ENCODE results near the gene MMP24OS.

Gene MMP24OS

GRCh38 chr20:35281506-35282101 is 3.7 kb upstream of the MMP24OS start:
- no peak overlapping the region for H3K27ac ChIP-seq
- TF ChIP-seq CTCF (conservative IDR thresholded peaks at IDR 0.05) = no peak

- H3K27ac ChIP-seq = peak overlapping the region; percentile 89
- no peak for TF ChIP-seq CTCF (conservative IDR thresholded peaks at IDR 0.05)
These were observed 2.6 kb upstream of the MMP24OS start for GRCh38 chr20:35280523-35280922.

GRCh38 chr20:35279533-35280174 is 1.7 kb upstream of the MMP24OS start:
- H3K27ac ChIP-seq = peak overlapping the region; percentile 89
- TF ChIP-seq CTCF (conservative IDR thresholded peaks at IDR 0.05) = no peak

- peak overlapping the region; percentile 89 for H3K27ac ChIP-seq
- no peak for TF ChIP-seq CTCF (conservative IDR thresholded peaks at IDR 0.05)
These were observed 1.1 kb upstream of the MMP24OS start for GRCh38 chr20:35279040-35279439.

GRCh38 chr20:35277127-35277526 is 795 bp downstream of the MMP24OS start:
- H3K27ac ChIP-seq = peak overlapping the region; percentile 89
- no peak for TF ChIP-seq CTCF (conservative IDR thresholded peaks at IDR 0.05)

- TF ChIP-seq CTCF (conservative IDR thresholded peaks at IDR 0.05) = no peak
- peak overlapping the region; percentile 89 for H3K27ac ChIP-seq
These were observed 1.5 kb downstream of the MMP24OS start for GRCh38 chr20:35276408-35276807.

- TF ChIP-seq CTCF (conservative IDR thresholded peaks at IDR 0.05) = no peak
- no peak overlapping the region for H3K27ac ChIP-seq
These were observed 2.1 kb downstream of the MMP24OS start for GRCh38 chr20:35275741-35276251.
